GM12872 (cell line): ENCODE data around the gene TMPRSS6.
A peak's percentile ranks its signal among the peaks of the same experiment; 100 is the strongest.

Experiments
- TF ChIP-seq, protein P1 (sequence below): IDR thresholded peaks from 3 replicates; pipeline ENCODE4 v1.5.1; 2011; ENCODE audit warnings: low read depth, mild to moderate bottlenecking, low read length, moderate library complexity; ENCODE audit not compliant: insufficient read depth

Gene TMPRSS6

GRCh38 chr22:37023743-37024338, 85.7 kb downstream of the TMPRSS6 start:
- TF ChIP-seq, protein P1, sequence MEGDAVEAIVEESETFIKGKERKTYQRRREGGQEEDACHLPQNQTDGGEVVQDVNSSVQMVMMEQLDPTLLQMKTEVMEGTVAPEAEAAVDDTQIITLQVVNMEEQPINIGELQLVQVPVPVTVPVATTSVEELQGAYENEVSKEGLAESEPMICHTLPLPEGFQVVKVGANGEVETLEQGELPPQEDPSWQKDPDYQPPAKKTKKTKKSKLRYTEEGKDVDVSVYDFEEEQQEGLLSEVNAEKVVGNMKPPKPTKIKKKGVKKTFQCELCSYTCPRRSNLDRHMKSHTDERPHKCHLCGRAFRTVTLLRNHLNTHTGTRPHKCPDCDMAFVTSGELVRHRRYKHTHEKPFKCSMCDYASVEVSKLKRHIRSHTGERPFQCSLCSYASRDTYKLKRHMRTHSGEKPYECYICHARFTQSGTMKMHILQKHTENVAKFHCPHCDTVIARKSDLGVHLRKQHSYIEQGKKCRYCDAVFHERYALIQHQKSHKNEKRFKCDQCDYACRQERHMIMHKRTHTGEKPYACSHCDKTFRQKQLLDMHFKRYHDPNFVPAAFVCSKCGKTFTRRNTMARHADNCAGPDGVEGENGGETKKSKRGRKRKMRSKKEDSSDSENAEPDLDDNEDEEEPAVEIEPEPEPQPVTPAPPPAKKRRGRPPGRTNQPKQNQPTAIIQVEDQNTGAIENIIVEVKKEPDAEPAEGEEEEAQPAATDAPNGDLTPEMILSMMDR: no peak

GRCh38 chr22:37022483-37023337, 86.8 kb downstream of the TMPRSS6 start:
- TF ChIP-seq, protein P1: no peak

DNA sequence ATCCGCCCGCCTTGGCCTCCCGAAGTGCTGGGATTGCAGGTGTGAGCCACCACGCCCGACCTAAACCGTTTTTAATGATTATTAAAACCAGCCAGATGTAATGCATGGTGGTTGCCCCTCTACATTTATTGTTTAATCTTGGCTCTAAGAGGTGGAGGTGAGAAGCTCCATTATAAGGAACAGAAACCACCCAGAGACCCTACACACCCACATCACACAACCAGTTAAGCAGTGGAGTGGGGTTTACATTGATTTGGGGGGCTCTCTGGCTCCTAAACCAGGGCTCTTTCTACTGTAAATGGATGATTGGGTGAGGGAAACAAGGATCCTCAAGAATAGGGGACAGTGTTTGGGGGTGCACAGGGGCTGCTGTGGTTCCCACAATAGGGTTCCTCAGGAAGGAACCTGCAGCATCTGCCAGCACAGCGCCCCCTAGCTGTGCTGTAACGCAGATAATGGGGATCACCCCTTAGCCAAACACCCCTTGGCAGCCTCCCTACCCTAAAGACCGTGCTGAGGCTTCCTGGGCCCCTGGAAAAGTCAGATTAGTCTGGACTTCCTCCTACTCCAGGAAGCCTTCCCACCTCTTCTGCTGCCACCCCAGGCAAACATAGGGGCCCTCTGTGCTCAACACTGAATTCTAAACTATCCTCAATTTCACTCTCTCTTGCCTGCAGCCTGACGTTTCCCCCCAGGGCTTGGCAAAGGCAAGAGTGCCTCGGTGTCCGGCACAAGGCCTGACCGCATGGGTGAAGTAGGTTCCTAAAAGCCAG, 87.6 kb downstream of the TMPRSS6 start:
- TF ChIP-seq, protein P1: peak; percentile 96

GRCh38 chr22:37021041-37021440, 88.5 kb downstream of the TMPRSS6 start:
- TF ChIP-seq, protein P1: no peak

GRCh38 chr22:37020192-37020479, 89.4 kb downstream of the TMPRSS6 start:
- TF ChIP-seq, protein P1: no peak

DNA sequence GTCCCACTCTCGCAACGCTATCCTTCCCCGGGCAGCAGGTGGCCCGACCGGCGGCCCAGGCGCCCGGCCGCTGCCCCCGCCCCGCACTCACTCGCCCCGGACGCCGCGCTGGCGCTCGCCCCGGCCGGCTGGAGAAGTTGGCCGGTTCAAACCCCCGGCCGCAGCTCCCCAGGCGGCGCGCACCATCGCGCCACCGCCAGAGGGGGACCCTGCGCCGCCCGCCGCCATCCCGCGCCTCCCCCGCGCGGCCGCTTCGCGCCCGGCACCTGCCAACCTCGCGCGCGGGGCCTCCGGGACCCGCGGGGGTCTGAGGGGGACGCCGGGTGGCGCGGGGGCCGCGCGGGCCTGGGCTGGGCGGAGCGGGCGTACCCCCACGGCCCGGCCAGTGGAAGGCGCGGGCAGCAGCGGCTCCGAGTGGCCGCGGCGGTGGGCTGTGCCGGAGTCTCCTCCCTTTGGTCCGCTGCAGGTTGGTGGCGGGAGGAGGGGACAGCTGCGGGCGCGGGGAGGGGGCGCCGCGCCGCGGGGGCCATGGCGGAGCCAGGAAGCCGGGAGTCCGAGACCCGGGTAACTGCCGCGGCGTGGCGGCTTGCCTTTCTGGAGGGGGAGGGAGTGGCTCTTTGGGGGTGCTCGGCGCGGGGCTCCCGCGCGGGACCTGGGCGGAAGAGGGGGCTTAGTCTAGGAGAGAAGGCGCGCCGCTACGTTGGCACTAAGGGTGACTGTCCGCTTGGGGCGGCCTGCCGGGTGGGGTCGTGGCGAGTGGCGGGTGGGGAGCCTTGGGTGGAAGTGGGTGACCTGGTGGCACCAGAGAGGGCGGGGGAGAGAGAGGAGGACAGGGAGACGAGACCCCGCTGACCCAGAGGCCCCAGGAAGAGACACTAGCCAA, 90.0 kb downstream of the TMPRSS6 start, which contains the start of the genes MPST and TST:
MPST (plus strand) TSS at position 434 of the 883 bp plus-strand sequence; CDS start at position 529, 95 bp downstream.
TST (minus strand) TSS at position 139 of the 883 bp plus-strand sequence. CDS start 715 bp downstream, outside the sequence.
- TF ChIP-seq, protein P1: peak; percentile 24; the same call in 1 of the 3 replicates
